HG02938 (cell line): ENCODE results near the gene PDE3B.
"Not testable (repeated sequence)": the region's sequence is repeated elsewhere in the genome, so short reads cannot be mapped to it uniquely, and the experiment has no call there.

Source experiments
- ATAC-seq: cut with Tn5 transposase; IDR thresholded peaks from one replicate; pipeline ENCODE4 v1.9.1; 2021; ENCODE audit warnings: mild to moderate bottlenecking, moderate library complexity; ENCODE audit not compliant: unreplicated experiment

The PDE3B gene

GRCh38 chr11:14673824-14674405, 30.3 kb downstream of the PDE3B start:
- no peak for ATAC-seq

GRCh38 chr11:14676068-14676467, 32.5 kb downstream of the PDE3B start:
- ATAC-seq: no peak

GRCh38 chr11:14677146-14677545, 33.5 kb downstream of the PDE3B start:
- ATAC-seq: no peak

GRCh38 chr11:14678350-14678749, 34.7 kb downstream of the PDE3B start:
- no peak for ATAC-seq

GRCh38 chr11:14679662-14680061, 36.1 kb downstream of the PDE3B start:
- no peak for ATAC-seq

- not testable (repeated sequence) for ATAC-seq
Measured at GRCh38 chr11:14684234-14684915, 40.8 kb downstream of the PDE3B start.

- no peak for ATAC-seq
Measured at GRCh38 chr11:14687456-14687855, 43.9 kb downstream of the PDE3B start.

- no peak for ATAC-seq
Measured at GRCh38 chr11:14687943-14688627, 44.5 kb downstream of the PDE3B start.

- ATAC-seq: not testable (repeated sequence)
Measured at GRCh38 chr11:14695656-14696055, 52.1 kb downstream of the PDE3B start.

GRCh38 chr11:14698771-14699170, 55.2 kb downstream of the PDE3B start:
- no peak for ATAC-seq

GRCh38 chr11:14700593-14700992, 57.0 kb downstream of the PDE3B start:
- ATAC-seq: no peak

GRCh38 chr11:14702760-14703159, 59.2 kb downstream of the PDE3B start:
- ATAC-seq: no peak

- no peak for ATAC-seq
Measured at GRCh38 chr11:14703731-14704130, 60.1 kb downstream of the PDE3B start.

- no peak for ATAC-seq
Measured at GRCh38 chr11:14705067-14705466, 61.5 kb downstream of the PDE3B start.

GRCh38 chr11:14713496-14714244, 70.1 kb downstream of the PDE3B start:
- ATAC-seq: no peak

GRCh38 chr11:14715669-14716068, 72.1 kb downstream of the PDE3B start:
- ATAC-seq: not testable (repeated sequence)

GRCh38 chr11:14722496-14722895, 78.9 kb downstream of the PDE3B start:
- ATAC-seq: no peak

- no peak for ATAC-seq
Measured at GRCh38 chr11:14725150-14725549, 81.5 kb downstream of the PDE3B start.

- ATAC-seq: no peak
Measured at GRCh38 chr11:14727215-14727614, 83.6 kb downstream of the PDE3B start.

GRCh38 chr11:14727746-14728145, 84.1 kb downstream of the PDE3B start:
- no peak for ATAC-seq

GRCh38 chr11:14740539-14740938, 96.9 kb downstream of the PDE3B start:
- not testable (repeated sequence) for ATAC-seq
